Activated CD4-positive, alpha-beta T cell treated with anti-CD3 and anti-CD28 coated beads for 36 hours (primary cell): ENCODE data around the gene ADAM22. TPM values are rescaled to one million over a fixed set of nuclear protein-coding genes. Genes with fewer than 3 reads are reported as not detected.
A peak's percentile ranks its signal among the peaks of the same experiment; 100 is the strongest.
"Not testable (repeated sequence)": the region's sequence is repeated elsewhere in the genome, so short reads cannot be mapped to it uniquely, and the experiment has no call there.

Experiments used
- ATAC-seq: fragments of 200-7000 bp; cut with Tn5 transposase; one replicate; pipeline ENCODE4 v1.10.0; 2021; ENCODE audit warnings: mild to moderate bottlenecking, moderate library complexity
- CTCF ChIA-PET: fragments of 350-600 bp; sonication (Branson Sonifier 250); formaldehyde crosslinking; loops from one replicate; lab custom pipeline; 2021; ENCODE audit warnings: antibody characterized with exemption; lab: Charles Lee
- POLR2A ChIA-PET: fragments of 350-600 bp; sonication (Branson Sonifier 250); formaldehyde crosslinking; loops from one replicate; lab custom pipeline; 2021; ENCODE audit warnings: antibody characterized with exemption, inconsistent platforms; lab: Charles Lee
- DNase-seq: peaks from one replicate; pipeline ENCODE4 v3.0.0-alpha.2; 2020
- H3K27ac Mint-ChIP-seq: one replicate; pipeline ENCODE4 v1.8.0; 2021; ENCODE audit warnings: mixed read lengths
- H3K27me3 Mint-ChIP-seq: one replicate; pipeline ENCODE4 v1.8.0; 2021; ENCODE audit warnings: mixed read lengths
- H3K36me3 Mint-ChIP-seq: one replicate; pipeline ENCODE4 v1.8.0; 2021; ENCODE audit warnings: low read depth, mixed read lengths
- H3K4me1 Mint-ChIP-seq: one replicate; pipeline ENCODE4 v1.8.0; 2021; ENCODE audit warnings: mixed read lengths
- H3K4me3 Mint-ChIP-seq: one replicate; pipeline ENCODE4 v1.8.0; 2021; ENCODE audit warnings: mild to moderate bottlenecking, moderate library complexity, mixed read lengths
- H3K9me3 Mint-ChIP-seq: one replicate; pipeline ENCODE4 v1.8.0; 2021; ENCODE audit warnings: low read depth, mixed read lengths
- intact Hi-C, 2 experiments: fragments of 100-400 bp; cut with DNase I in 1 of 2; cut with micrococcal nuclease in 1 of 2; formaldehyde crosslinking; loops; one replicate each; pipeline versions ENCODE4 v1.14.2 to v1.15.1; 2022 to 2024; cut with DNase I, micrococcal nuclease
- total RNA-seq, 2 experiments: library from RNA; stranded (reverse); gene quantifications; one replicate each; pipeline ENCODE4 v1.2.3, GENCODE V29; 2021

The ADAM22 gene
- total RNA-seq, 2 experiments from 2014 or later, result 1.1 to 1.8 TPM

GRCh38 chr7:87922759-87923395 is 11.2 kb upstream of the ADAM22 start:
- intact Hi-C loops, DNase-seq, POLR2A ChIA-PET, H3K36me3 Mint-ChIP-seq, H3K4me3 Mint-ChIP-seq, ATAC-seq, H3K27me3 Mint-ChIP-seq, H3K4me1 Mint-ChIP-seq, CTCF ChIA-PET, H3K27ac Mint-ChIP-seq, H3K9me3 Mint-ChIP-seq: not testable (repeated sequence)

GRCh38 chr7:87926581-87927461 is 7.2 kb upstream of the ADAM22 start:
- Mint-ChIP-seq H3K27ac (no peak overlapping the region), H3K9me3 (no peaks in the 10 kb centered on the region), H3K4me1 (peaks cover 2% of the 10 kb centered on the region), H3K4me3 (no peak overlapping the region), H3K27me3 (no peaks in the 10 kb centered on the region), H3K36me3 (no peaks in the 10 kb centered on the region)
- POLR2A ChIA-PET, result no interaction called here
- CTCF ChIA-PET, result no interaction called here
- ATAC-seq (no peak), DNase-seq (peak; percentile 18)
- intact Hi-C loops, result no loop called here

GRCh38 chr7:87933605-87933952 is 472 bp upstream of the ADAM22 start:
- no peak overlapping the region for H3K27ac Mint-ChIP-seq
- no peaks in the 10 kb centered on the region for H3K9me3 Mint-ChIP-seq
- peak overlapping the region; percentile 81 for H3K4me3 Mint-ChIP-seq
- DNase-seq (no peak), ATAC-seq (peak; percentile 14)
- peaks cover 5% of the 10 kb centered on the region for H3K27me3 Mint-ChIP-seq
- ChIA-PET POLR2A (interaction anchor here (0.7 kb wide), 1 partner anchor 125 kb away, joined by 3 read pairs; no protein-coding TSS in a partner anchor), CTCF (no interaction called here)
- H3K4me1 Mint-ChIP-seq, result peaks cover 9% of the 10 kb centered on the region
- H3K36me3 Mint-ChIP-seq, result peaks cover 2% of the 10 kb centered on the region
- intact Hi-C loops, result loop anchor here (10.0 kb wide), 3 partner anchors 181 to 589 kb away; partner anchors contain the start of genes CROT (in 1 of the 2) and RUNDC3B (in 1 of the 2)

GRCh38 chr7:87934699-87935383 is 790 bp downstream of the ADAM22 start:
- POLR2A ChIA-PET, result interaction anchor here (0.6 kb wide), 1 partner anchor 56 kb away, joined by 3 read pairs; no protein-coding TSS in a partner anchor
- Mint-ChIP-seq H3K36me3 (peaks cover 5% of the 10 kb centered on the region), H3K4me3 (peak overlapping the region; percentile 81), H3K4me1 (peaks cover 9% of the 10 kb centered on the region), H3K27me3 (peaks cover 5% of the 10 kb centered on the region), H3K27ac (no peak overlapping the region), H3K9me3 (no peaks in the 10 kb centered on the region)
- DNase-seq (peak; percentile 34), ATAC-seq (no peak)
- intact Hi-C loops, result loop anchor here (1.0 to 10.0 kb wide), 6 partner anchors 58 to 590 kb away; partner anchors contain the start of genes DBF4 (in 2 of the 2), SLC25A40 (in 2 of the 2), CROT (in 1 of the 2) and RUNDC3B (in 1 of the 2)
- CTCF ChIA-PET, result interaction anchor here (0.7 to 1.0 kb wide), 2 partner anchors 31 to 281 kb away, joined by 3 read pairs; no protein-coding TSS in a partner anchor

GRCh38 chr7:87935384-87935706 is 1.3 kb downstream of the ADAM22 start:
- intact Hi-C loops, result loop anchor here (2.0 to 10.0 kb wide), 5 partner anchors 59 to 591 kb away; partner anchors contain the start of genes CROT (in 1 of the 2), DBF4 (in 1 of the 2), RUNDC3B (in 1 of the 2) and SLC25A40 (in 1 of the 2)
- peaks cover 5% of the 10 kb centered on the region for H3K36me3 Mint-ChIP-seq
- POLR2A ChIA-PET, result interaction anchor here (0.6 kb wide), 1 partner anchor 57 kb away, joined by 3 read pairs; no protein-coding TSS in a partner anchor
- no peak overlapping the region for H3K27ac Mint-ChIP-seq
- DNase-seq (peak; percentile 9), ATAC-seq (no peak)
- peaks cover 9% of the 10 kb centered on the region for H3K4me1 Mint-ChIP-seq
- no peaks in the 10 kb centered on the region for H3K9me3 Mint-ChIP-seq
- peaks cover 5% of the 10 kb centered on the region for H3K27me3 Mint-ChIP-seq
- CTCF ChIA-PET, result interaction anchor here (1.0 kb wide), 1 partner anchor 30 kb away, joined by 3 read pairs; no protein-coding TSS in a partner anchor
- peak overlapping the region; percentile 81 for H3K4me3 Mint-ChIP-seq

- DNase-seq (no peak), ATAC-seq (no peak)
- Mint-ChIP-seq H3K9me3 (no peaks in the 10 kb centered on the region), H3K4me1 (no peaks in the 10 kb centered on the region), H3K27ac (no peak overlapping the region), H3K4me3 (no peak overlapping the region), H3K36me3 (peaks cover 3% of the 10 kb centered on the region), H3K27me3 (peaks cover 2% of the 10 kb centered on the region)
- ChIA-PET CTCF (no interaction called here), POLR2A (no interaction called here)
- intact Hi-C loops, result no loop called here
Observed at GRCh38 chr7:87941138-87941537, 7.1 kb downstream of the ADAM22 start.

- no peaks in the 10 kb centered on the region for H3K36me3 Mint-ChIP-seq
- H3K4me1 Mint-ChIP-seq, result no peaks in the 10 kb centered on the region
- ChIA-PET CTCF (no interaction called here), POLR2A (no interaction called here)
- no peaks in the 10 kb centered on the region for H3K9me3 Mint-ChIP-seq
- ATAC-seq (no peak), DNase-seq (no peak)
- intact Hi-C loops, result no loop called here
- H3K27ac Mint-ChIP-seq, result no peak overlapping the region
- no peaks in the 10 kb centered on the region for H3K27me3 Mint-ChIP-seq
- no peak overlapping the region for H3K4me3 Mint-ChIP-seq
Observed at GRCh38 chr7:87944547-87944946, 10.5 kb downstream of the ADAM22 start.

- ATAC-seq, H3K4me1 Mint-ChIP-seq, CTCF ChIA-PET: not testable (repeated sequence)
Observed at GRCh38 chr7:87945926-87946325, 11.9 kb downstream of the ADAM22 start.

GRCh38 chr7:87948371-87948770 is 14.3 kb downstream of the ADAM22 start:
- Mint-ChIP-seq H3K9me3 (no peaks in the 10 kb centered on the region), H3K36me3 (peaks cover 2% of the 10 kb centered on the region), H3K4me1 (no peaks in the 10 kb centered on the region), H3K4me3 (no peak overlapping the region), H3K27ac (no peak overlapping the region), H3K27me3 (no peaks in the 10 kb centered on the region)
- CTCF ChIA-PET, result no interaction called here
- ATAC-seq (no peak), DNase-seq (no peak)
- POLR2A ChIA-PET, result no interaction called here
- intact Hi-C loops, result no loop called here

More at GRCh38 chr7:87945926-87946325, 11.9 kb downstream of the ADAM22 start:
- DNase-seq, H3K27ac Mint-ChIP-seq, H3K9me3 Mint-ChIP-seq, H3K4me3 Mint-ChIP-seq, intact Hi-C loops, POLR2A ChIA-PET, H3K27me3 Mint-ChIP-seq, H3K36me3 Mint-ChIP-seq: not testable (repeated sequence)

- no peaks in the 10 kb centered on the region for H3K36me3 Mint-ChIP-seq
- no peaks in the 10 kb centered on the region for H3K27me3 Mint-ChIP-seq
- H3K27ac Mint-ChIP-seq, result no peak overlapping the region
- no peak for ATAC-seq
- intact Hi-C loops, result no loop called here
- DNase-seq, result no peak
- ChIA-PET CTCF (no interaction called here), POLR2A (no interaction called here)
- no peaks in the 10 kb centered on the region for H3K4me1 Mint-ChIP-seq
- H3K4me3 Mint-ChIP-seq, result no peak overlapping the region
- H3K9me3 Mint-ChIP-seq, result no peaks in the 10 kb centered on the region
Observed at GRCh38 chr7:87959336-87959735, 25.3 kb downstream of the ADAM22 start.

- Mint-ChIP-seq H3K4me3 (no peak overlapping the region), H3K27me3 (no peaks in the 10 kb centered on the region), H3K27ac (no peak overlapping the region), H3K4me1 (no peaks in the 10 kb centered on the region), H3K36me3 (no peaks in the 10 kb centered on the region), H3K9me3 (no peaks in the 10 kb centered on the region)
- ATAC-seq (no peak), DNase-seq (no peak)
- POLR2A ChIA-PET, result no interaction called here
- CTCF ChIA-PET, result no interaction called here
- intact Hi-C loops, result no loop called here
Observed at GRCh38 chr7:87960239-87960638, 26.2 kb downstream of the ADAM22 start.
